ENCODE results near the gene JADE3.
"Not testable (repeated sequence)": the region's sequence is repeated elsewhere in the genome, so short reads cannot be mapped to it uniquely, and the experiment has no call there.

JADE3 gene

DNA sequence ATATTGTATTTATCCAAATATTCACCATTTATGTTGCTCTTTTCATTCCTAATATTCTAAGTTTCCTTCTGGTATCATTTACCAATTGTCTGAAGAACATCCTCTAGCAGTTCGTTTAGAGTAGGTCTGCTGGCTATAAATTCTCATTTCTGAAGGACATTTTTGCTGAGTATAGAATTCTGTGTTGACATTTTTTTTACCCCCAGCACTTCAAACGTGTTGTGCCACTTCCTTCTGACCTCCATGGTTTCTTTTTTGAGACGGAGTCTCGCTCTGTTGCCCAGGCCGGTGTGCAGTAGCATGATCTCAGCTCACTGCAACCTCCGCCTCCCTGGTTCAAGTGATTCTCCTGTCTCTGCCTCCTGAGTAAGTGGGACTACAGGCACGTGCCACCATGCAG is 26.4 kb downstream of the JADE3 start:
- no peak for FAIRE-seq

DNA sequence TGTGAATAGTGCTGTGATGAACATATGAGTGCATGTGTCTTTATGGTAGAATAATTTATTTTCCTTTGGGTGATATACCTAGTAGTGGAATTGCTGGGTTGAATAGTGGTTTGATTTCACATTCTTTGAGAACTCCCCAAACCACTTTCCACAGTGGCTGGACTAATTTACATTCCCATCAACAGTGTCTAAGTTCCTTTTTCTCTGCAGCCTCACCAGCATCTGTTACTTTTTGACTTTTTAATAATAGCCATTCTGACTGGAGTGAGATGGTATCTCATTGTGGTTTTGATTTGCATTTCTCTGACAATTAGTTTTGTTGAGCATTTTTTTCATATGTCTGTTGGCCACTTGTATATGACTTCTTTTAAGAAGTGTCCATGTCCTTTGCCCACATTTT is 29.1 kb downstream of the JADE3 start:
- FAIRE-seq, result no peak

DNA sequence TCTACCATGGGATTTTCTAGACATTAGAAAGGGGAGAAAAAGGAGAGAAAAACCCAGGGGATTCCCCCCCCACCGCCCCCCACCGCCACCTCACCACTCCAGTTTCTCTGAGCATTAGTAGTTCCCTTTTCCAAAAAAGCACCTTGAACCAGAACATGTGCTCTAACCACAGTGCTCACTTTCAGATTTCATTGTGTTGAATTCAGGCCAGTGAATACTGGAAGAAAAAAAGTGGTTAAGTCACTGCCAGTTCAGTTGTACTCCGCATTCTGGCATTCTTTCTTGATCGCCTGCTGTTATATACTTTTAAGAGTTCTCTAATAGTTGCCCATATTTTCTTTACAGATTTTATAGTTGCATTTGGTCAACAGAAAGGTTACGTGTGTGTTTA is 40.9 kb downstream of the JADE3 start:
- FAIRE-seq, result no peak

DNA sequence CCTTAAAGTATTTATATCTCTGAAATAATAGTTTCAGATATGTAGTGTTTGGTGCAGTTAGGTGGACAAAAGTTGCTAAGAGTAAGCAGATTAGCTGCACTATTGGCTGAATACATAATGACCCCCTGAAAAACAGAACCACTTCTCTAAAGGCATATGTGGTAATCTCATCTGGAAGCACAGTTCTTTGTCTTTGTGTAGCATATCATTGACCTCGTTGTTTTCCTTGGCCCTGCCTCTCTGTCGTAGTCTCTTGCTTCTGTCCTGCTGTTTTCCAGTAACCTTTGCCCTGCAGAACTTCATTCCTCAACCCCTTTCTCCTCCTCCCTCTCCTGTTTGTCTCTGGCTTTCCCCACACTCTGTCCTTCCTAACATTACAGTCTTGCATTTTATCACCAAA is 41.4 kb downstream of the JADE3 start:
- no peak for FAIRE-seq

DNA sequence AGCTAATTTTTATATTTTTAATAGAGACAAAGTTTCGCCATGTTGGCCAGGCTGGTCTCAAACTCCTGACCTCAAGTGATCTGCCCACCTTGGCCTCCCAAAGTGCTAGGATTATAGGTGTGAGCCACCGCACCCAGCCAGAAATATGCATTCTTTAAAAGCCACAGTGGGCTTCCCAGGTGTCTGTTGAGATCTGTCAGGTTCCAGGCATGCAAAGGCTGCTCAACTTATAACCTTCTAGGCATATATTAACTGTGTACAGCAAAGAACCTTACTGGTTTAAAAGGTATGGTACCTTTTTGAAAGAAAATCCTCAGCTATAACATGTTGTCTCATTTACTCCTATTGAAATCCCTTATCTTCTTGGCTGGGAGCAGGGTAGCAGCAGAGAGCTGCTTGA is 42.5 kb downstream of the JADE3 start:
- FAIRE-seq, result no peak

DNA sequence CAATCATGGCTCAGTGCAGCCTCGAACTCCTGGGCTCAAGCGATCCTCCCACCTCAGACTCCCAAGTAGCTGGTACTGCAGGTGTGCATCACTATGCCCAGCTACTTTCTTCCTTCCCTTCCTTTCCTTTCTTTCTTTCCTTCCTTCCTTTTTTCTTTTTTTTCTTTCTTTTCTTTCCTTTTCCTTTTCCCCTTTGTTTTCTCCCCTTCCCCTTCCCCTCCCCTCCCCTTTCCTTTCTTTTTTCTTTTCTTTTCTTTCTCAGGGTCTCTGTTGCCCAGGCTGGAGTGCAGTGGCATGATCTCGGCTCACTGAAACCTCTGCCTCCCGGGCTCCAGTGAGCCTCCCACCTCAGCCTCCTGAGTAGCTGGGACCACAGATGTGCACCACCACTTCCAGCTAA is 44.4 kb downstream of the JADE3 start:
- not testable (repeated sequence) for FAIRE-seq

DNA sequence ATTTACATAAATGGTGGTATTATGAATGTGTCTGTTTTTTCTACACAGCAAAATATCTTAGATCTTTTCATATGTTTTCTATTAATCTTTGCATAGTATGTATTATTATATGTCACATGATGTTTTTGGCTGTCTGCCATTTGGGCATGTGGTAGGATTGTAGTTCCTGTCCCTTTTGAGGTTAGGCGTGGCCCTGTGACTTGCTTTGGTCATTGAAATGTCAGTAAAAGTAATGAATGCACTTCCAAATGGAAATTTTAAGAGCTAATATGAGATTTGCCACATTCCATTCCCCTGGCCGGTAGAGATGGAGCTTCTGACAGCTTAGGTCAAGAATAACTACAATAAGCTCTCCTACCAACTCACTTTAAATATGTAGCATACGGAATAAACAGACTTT is 45.1 kb downstream of the JADE3 start:
- no peak for FAIRE-seq

DNA sequence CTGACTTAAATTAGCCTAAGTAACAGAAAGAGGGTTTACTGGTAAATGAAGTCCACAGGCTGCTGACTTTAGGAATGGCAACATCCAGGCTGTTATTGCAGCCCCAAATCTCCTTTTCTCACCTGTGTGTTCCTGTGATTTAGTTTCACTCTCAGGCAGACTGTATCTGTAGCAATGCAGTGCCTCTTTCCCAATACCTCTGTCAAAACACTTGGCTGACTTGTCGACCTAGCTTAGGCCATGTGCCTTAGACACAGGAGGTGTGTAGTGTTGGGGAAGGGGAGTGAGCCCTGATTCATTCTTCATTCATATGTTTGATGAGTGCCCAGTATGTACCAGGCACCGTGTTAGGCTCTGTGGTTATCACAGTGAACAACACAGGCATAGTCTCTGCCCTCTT is 46.9 kb downstream of the JADE3 start:
- FAIRE-seq, result no peak

DNA sequence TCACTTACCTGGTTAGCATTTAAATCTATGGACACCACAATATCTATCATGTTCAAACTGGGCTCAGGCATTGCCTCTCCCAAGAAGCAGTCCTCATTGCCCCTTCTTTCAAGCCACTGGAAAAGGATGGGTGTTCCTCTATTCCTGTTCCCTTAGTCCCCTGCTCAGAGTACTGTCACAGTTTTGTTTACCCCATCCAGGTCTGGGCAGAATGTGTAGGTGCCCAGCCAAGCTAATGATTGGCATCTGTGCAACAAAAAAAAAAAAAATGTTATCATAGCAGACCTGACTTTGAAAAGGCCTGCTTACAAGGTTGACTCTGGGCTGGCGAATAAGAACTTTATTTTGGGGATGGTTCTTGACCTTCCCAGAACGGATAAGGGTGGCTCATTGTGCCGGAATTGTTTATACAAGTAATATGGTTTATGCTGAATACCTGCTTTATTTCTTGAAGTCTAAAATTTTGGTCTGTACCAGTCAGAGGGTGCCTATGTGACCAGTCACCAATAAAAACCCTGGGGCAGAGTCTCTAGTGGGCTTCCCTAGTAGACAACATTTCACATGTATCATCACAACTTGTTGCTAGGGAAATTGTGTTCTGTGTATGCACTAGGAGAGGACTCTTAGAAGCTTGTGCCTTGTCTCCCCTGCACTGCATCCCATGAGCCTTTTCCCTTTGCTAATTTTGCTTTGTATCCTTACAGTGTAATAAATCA is 47.9 kb downstream of the JADE3 start:
- no peak for FAIRE-seq

DNA sequence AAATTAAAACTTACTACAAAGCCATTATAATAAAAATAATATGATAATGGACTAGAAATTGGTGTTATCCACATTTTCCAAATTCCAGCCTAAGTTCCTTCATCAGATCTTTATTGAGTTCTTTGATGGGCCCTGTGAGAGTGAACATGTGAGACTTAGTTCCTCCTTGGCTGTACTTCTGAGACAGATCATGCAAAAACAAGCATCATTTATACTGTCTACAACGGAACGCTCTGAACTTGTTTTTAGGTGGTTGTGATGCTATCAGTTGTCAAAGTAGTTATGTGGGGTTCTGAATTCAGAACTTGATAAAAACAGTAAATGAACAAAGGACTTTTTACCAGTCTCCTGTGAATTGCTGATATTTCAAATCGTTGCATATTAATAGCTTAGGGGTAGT is 48.9 kb downstream of the JADE3 start:
- FAIRE-seq, result no peak

DNA sequence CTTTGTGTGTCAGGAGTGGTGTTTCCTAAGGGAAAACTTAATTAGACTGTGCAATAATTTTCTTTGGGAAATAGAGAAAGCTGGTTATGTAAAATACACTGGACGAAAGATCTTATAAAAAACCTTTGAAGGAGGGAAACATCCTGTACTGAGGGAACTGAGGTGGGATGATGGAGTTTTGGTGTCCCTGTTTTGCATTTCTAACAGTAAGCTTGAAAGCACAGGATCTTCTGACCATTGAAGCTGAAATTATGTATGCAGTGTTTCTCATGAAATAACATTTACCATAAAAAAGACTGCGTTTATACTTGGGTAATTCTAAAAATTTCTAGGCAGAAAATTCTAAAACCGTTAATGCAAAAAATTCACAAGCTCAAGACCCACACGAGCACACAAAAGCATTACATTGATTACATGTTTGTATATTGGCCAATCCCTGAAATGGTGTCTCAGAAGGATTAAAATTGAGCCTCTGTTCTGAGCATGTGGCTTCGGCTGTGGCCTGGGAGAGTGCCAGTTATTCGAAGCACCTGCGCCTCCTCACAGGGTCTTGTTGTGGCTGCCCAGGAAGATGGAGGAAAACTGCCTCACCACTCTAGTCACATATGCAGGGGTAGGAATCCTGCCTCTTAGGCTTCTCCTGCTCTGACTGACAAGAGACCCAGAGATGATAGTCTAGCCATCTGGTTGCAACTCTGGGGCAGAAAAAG is 49.5 kb downstream of the JADE3 start:
- no peak for FAIRE-seq

DNA sequence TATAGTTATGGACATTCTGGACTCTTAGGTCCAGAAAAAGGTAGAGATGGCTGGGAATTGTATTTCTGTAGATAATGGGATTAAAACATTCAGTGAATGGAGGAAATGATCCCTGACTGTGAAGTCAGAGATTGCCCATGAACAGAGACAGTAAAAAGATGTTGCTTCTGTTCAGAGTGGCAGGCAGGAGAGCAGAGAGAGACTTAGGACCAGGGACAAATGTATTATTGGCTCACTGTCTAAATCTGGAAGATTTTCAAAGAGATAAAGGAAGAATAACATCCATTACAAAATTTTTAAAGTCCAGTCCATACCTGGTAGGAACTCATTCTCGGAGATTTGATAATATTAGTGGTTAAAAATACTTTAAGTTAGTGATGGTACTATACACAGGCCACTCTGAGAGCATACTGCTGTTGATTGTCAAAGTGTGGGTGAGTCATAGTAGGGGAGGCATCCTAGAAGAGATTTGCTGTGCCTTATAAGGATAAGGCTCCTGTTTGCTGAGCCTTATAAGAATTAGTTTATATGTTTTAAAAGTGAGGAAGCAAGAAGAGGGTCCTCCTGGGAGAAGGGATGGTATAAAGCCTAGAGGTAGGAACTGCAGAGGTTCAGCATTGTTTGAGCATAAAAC is 53.0 kb downstream of the JADE3 start:
- FAIRE-seq, result no peak

DNA sequence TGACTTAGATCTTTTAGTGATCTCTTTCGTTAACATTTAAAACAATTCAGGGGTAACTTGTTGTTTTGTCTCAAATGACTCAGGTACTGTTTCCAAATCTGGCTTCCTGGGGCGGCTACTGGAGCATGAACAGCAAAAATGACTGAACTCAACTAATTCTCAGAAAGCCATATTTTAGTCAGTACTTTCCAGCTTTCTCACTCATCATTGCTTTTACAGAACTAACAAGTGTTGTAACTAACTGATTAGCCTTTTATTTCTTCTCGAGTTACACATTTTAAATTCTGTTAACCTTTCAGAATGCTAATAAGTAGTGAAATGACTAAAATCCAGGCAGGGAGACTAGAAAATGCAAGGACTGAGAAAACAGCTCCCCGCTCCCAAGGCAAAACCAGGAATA is 55.3 kb downstream of the JADE3 start:
- no peak for FAIRE-seq

DNA sequence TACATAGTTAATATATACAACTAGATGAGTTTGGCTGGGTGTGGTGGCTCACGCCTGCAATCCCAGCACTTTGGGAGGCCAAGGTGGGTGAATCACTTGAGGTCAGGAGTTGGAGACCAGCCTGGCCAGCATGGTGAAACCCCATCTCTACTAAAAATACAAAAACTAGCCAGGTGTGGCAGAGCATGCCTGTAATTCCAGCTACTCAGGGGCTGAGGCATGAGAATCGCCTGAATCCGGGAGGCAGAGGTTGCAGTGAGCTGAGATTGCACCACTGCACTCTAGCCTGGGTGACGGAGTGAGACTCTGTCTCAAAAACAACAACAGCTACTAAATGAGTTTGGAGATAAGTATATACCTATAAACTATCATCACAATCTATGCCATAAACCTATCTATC is 64.8 kb downstream of the JADE3 start:
- FAIRE-seq, result not testable (repeated sequence)

DNA sequence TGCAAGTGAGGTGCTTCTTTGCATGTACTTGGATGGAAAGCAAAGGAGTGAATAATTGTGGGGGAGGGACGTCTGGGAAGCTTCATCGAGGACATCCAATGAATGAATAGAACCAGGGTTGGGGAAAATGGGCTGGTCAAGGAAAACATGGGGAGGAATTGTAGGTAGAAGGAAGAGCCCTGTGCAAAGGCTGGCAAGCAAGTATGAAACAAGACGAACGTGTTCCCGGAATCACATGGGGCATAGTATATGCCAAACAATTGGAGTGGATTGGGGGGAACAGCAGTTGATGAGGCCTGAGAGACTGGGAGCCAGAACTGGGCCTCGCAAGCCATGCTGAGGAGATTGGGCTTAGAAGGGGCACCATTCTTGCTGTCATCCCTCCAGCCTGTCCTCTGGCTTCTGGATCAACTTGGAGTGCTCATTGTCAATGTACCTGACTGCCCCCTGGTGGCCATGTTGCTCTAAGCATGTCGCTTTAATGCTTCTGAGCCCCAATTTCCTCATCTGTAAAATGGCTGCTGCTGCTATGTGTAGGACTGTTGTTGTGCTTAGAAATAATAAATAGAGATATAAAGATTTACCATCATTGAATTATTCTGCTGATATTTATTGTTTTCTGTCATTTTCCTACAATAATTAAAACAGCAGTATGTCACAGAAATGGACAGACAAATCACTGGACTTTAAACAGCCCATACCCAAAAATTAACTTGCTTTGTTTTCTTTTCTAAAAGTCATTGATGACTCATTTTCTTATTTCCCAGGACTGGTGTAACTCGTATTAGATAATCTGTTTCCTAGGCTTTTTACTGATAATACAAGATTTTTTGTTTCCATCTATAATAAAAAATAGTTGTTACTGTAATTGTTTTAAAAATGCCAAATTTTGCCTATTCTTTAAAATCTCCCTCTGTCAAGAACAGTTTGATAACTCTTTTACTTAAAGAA is 66.4 kb downstream of the JADE3 start:
- no peak for FAIRE-seq

DNA sequence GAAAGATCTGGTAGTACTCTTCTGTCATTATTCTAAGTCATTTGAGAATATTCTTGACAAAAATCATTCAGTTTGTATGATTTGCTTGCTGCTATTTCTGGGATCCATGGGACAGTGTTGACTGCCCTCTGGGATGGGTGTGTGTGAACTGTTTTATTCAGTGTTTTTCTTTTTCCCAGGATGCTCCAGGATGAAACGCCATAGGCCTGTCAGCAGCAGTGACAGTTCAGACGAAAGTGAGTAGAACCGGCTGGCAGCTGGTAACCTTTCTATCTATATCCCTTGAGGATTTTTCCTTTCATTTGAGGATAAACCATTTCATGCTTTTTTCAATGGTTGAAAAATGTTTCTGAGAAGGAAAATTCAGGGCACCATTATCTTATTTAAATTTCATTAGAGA is 72.5 kb downstream of the JADE3 start:
- FAIRE-seq, result no peak

DNA sequence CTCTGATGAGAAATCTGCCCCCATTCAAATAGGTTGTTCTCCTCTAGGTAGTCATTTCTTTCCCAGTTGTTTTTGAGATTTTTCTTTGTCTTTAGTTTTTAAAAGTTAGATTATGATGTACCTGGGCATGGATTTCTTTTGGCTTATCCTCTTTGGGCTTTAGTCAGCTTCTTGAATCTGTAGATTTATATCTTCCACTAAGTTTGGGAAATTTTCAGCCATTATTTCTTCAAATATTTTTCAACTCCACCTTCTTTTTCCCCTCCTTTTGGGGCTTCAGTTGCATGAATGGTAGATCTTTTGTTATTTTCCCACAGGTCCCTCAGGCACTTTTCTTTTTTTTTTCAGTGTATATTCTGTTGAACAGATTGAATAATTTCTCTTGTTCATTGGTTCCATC is 77.3 kb downstream of the JADE3 start:
- no peak for FAIRE-seq

DNA sequence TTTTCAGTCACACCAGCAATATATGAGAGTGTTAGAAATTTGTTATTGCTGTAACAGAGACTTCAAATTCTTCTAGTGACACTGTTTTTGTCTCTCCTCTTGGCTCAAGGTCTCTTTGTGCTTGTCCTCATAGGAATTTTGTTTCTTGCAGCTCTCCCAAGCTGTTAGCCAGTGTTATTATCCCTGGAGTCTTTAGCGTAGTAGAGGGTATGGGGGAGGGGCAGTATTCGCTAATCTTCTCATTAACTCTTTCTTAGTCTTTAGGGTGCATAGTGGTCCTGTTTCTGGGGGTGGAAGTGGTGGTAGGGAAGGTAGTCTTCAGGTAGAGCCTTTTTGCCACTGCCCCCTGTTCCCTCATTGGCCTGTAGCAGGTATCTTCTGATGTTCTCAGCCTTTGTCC is 79.4 kb downstream of the JADE3 start:
- no peak for FAIRE-seq

DNA sequence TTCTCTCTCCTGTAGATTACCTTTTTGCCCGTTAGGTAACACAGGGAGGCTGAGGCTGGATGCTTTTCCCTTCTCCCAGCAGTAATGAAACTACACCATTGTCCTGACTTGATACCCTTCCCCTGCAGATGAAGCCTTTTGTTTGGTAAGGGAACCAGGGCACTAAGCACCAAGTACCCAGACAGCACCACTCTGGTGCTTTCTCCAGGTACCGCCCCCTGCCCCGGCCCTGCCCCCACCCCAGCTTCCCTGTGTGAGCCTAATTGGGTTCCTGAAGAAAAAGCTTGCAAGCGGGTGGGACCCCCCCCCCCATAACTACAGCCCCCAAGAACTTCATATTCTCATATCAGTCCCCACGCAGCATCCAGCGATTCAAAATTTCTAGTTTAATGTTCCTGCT is 79.8 kb downstream of the JADE3 start:
- FAIRE-seq, result no peak

DNA sequence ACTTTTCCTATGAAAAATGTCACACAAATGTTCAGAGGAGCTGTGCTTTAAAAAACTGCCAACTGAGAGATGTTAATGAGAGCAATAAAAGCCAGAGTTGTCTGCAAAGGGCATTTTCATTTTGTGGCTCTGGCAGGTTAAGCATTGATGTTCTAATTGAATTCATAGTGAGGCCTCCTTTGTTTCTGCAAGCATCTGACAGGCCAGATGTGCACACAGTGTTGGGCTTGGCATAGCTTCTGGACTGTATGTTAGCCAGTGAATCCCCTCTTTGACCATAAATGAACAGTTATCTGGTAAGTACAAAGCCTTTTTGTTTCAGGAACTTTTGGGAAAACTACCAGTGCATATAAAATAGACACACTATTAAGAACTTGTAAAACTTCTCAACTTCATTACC is 81.9 kb downstream of the JADE3 start:
- no peak for FAIRE-seq

DNA sequence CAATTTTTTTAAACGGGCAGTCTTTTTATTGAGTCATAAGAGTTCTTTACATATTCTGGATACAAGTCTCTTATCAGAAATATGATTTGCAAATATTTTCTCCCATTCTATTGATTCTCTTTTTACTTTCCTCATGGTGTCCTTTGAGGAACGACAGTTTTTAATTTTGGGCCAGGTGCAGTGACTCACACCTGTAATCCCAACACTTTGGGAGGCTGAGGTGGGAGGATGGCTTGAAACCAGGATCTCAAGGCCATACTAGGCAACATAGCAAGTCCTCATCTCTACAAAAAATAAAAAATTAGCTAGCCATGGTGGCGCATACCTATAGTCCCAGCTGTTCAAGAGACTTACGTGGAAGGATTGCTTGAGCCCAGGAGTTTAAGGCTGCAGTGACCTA is 99.9 kb downstream of the JADE3 start:
- no peak for FAIRE-seq

DNA sequence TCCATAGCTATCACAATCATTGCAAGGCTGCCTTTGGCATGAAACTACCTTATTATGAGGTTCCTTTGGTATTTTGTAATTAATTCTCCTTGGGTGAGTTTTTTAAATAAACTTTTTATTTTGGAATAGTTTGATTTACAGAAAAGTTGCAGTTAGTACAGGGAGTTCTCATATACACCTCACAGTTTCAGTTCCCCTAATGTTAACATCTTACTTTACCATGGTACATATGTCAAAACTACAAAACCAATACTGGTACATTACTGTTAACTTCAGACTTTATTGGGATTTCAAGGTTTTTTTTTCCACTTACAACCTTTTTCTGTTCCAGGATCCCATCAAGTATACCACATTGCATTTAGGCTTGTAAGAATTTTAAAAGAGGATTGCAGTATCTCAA is 114.0 kb downstream of the JADE3 start:
- no peak for FAIRE-seq

DNA sequence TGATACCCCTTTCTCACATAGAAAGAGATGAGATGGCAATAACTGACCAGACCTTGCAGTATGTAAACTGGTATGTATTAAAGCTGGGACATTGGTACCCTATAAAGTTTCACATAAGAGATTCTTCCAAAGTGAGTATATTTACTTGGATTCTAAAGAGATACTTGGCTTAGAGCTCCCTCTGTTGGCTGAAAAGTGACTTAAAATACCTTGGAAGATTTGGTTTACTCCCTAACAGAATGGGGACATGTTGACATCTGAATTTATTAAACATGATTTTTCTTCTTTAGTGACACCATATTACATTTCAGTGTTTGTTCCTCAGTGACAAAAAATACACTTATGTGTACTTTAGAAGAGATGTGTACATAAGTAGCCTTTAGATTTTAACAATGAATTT is 118.1 kb downstream of the JADE3 start:
- FAIRE-seq, result peak; percentile 87
